Liver (tissue), 9 donors: Measurements from ENCODE around the gene CCL22. TPM values are rescaled to one million over a fixed set of nuclear protein-coding genes. Genes with fewer than 3 reads are reported as not detected.

ENCODE experiments used
- DNase-seq: peaks from one replicate; pipeline ENCODE4 v3.0.0-alpha.2; 2017; ENCODE audit warnings: low spot score
- H3K27ac ChIP-seq, 2 donors: one replicate each; pipeline ENCODE4 v1.7.0; 2013; ENCODE audit warnings: inconsistent platforms in 2 of 2, low read length in 2 of 2, control low read depth in 1 of 2, low read depth in 1 of 2, mild to moderate bottlenecking in 1 of 2
- H3K27me3 ChIP-seq, 4 donors: one replicate each; pipeline versions ENCODE4 v1.6.1 to v1.7.0; 2013; ENCODE audit warnings: low read length in 3 of 4, inconsistent platforms in 1 of 4, mild to moderate bottlenecking in 1 of 4, moderate library complexity in 1 of 4; ENCODE audit not compliant: control insufficient read depth in 4 of 4, insufficient read depth in 4 of 4
- H3K36me3 ChIP-seq, 4 donors: one replicate each; pipeline versions ENCODE4 v1.6.1 to v1.7.0; 2013; ENCODE audit warnings: low read length in 3 of 4, mild to moderate bottlenecking in 3 of 4, low read depth in 1 of 4, moderate library complexity in 1 of 4; ENCODE audit not compliant: control insufficient read depth in 4 of 4, insufficient read depth in 3 of 4
- H3K4me1 ChIP-seq, 4 donors: one replicate each; pipeline versions ENCODE4 v1.6.1 to v1.7.0; 2013; ENCODE audit warnings: low read length in 3 of 4, mild to moderate bottlenecking in 3 of 4, moderate library complexity in 1 of 4; ENCODE audit not compliant: control insufficient read depth in 4 of 4, insufficient read depth in 4 of 4
- H3K4me3 ChIP-seq, 3 donors: one replicate each; pipeline versions ENCODE4 v1.6.1 to v1.7.0; 2013; ENCODE audit warnings: low read length in 3 of 3, control low read depth in 1 of 3, low read depth in 1 of 3, mild to moderate bottlenecking in 1 of 3
- H3K9ac ChIP-seq, 2 donors: one replicate each; pipeline ENCODE4 v1.7.0; 2013; ENCODE audit warnings: low read length in 2 of 2, mild to moderate bottlenecking in 2 of 2, moderate library complexity in 2 of 2, control low read depth in 1 of 2, low read depth in 1 of 2
- H3K9me3 ChIP-seq, 4 donors: one replicate each; pipeline versions ENCODE4 v1.6.1 to v1.7.0; 2013; ENCODE audit warnings: low read length in 3 of 4; ENCODE audit not compliant: control insufficient read depth in 4 of 4
- EGR1 ChIP-seq, 2 donors: IDR thresholded peaks; 2 replicates each; pipeline ENCODE4 v1.6.1; 2016 to 2018; ENCODE audit warnings: antibody characterized with exemption in 2 of 2, low read depth in 2 of 2
- FOXA1 ChIP-seq: IDR thresholded peaks from 2 replicates; pipeline ENCODE4 v1.6.1; 2016; ENCODE audit warnings: antibody characterized with exemption
- FOXA2 ChIP-seq: IDR thresholded peaks from 2 replicates; pipeline ENCODE4 v1.6.1; 2016; ENCODE audit warnings: antibody characterized with exemption
- GABPA ChIP-seq, 2 donors: IDR thresholded peaks in 1 of 2; conservative IDR thresholded peaks in 1 of 2; 2 replicates each; pipeline ENCODE4 v1.6.1; 2016; ENCODE audit warnings: antibody characterized with exemption in 2 of 2, mild to moderate bottlenecking in 1 of 2, moderate library complexity in 1 of 2
- HNF4A ChIP-seq, 2 donors: conservative IDR thresholded peaks; 2 replicates each; pipeline ENCODE4 v1.6.1; 2016; ENCODE audit warnings: antibody characterized with exemption in 2 of 2, mild to moderate bottlenecking in 2 of 2
- HNF4G ChIP-seq: IDR thresholded peaks from 2 replicates; pipeline ENCODE4 v1.6.1; 2016; ENCODE audit warnings: antibody characterized with exemption
- JUND ChIP-seq, 2 donors: IDR thresholded peaks; 2 replicates each; pipeline ENCODE4 v1.6.1; 2016; ENCODE audit warnings: antibody characterized with exemption in 2 of 2
- NR2F2 ChIP-seq: IDR thresholded peaks from 2 replicates; pipeline ENCODE4 v1.6.1; 2016; ENCODE audit warnings: antibody characterized with exemption
- RAD21 ChIP-seq, 2 donors: IDR thresholded peaks; 2 replicates each; pipeline ENCODE4 v1.6.1; 2016; ENCODE audit warnings: antibody characterized with exemption in 2 of 2, mild to moderate bottlenecking in 2 of 2
- REST ChIP-seq: IDR thresholded peaks from 2 replicates; pipeline ENCODE4 v1.6.1; 2016; ENCODE audit warnings: antibody characterized with exemption, mild to moderate bottlenecking
- RXRA ChIP-seq, 2 donors: IDR thresholded peaks; 2 replicates each; pipeline ENCODE4 v1.6.1; 2017 to 2018; ENCODE audit warnings: antibody characterized with exemption in 2 of 2, mild to moderate bottlenecking in 1 of 2
- SP1 ChIP-seq: IDR thresholded peaks from 2 replicates; pipeline ENCODE4 v1.6.1; 2018; ENCODE audit warnings: antibody characterized with exemption, mild to moderate bottlenecking
- YY1 ChIP-seq: IDR thresholded peaks from 2 replicates; pipeline ENCODE4 v1.6.1; 2016; ENCODE audit warnings: antibody characterized with exemption, mild to moderate bottlenecking
- WGBS: extraction: QIAGEN DNeasy Blood & Tissue Kit; methylation state at CpG from one replicate; pipeline ENCODE4 v1.1.7; 2013; 5-methylcytosine and 5-hydroxymethylcytosine counted together
- polyA plus RNA-seq, 2 donors: library from polyadenylated mRNA; stranded (reverse) in 1 of 2; unstranded in 1 of 2; fragments of 200-250 nt in 1 of 2; fragments of >200 nt in 1 of 2; fragmentation: Nextera tagmentation in 1 of 2; extraction: Ambion mirVana in 1 of 2; gene quantifications; one replicate each; pipeline versions ENCODE4 v1.2.1 to v1.2.3, GENCODE V29; 2013 to 2015
- total RNA-seq, 2 donors: library from RNA; depleted of rRNA; stranded (reverse); fragments of >200 nt; gene quantifications; one replicate each; pipeline ENCODE4 v1.2.3, GENCODE V29; 2014
- TF ChIP-seq, protein P1 (sequence below): IDR thresholded peaks from 2 replicates; pipeline ENCODE4 v1.6.1; 2016; ENCODE audit warnings: antibody characterized with exemption
- TF ChIP-seq, protein P2 (sequence below): IDR thresholded peaks from 2 replicates; pipeline ENCODE4 v1.6.1; 2016; ENCODE audit warnings: antibody characterized with exemption
- TF ChIP-seq, protein P3 (sequence below): fragments of 150-350 bp; IDR thresholded peaks from 2 replicates; pipeline ENCODE4 v1.5.1; 2017; ENCODE audit warnings: improper control_type of control experiment, low read depth, low read length; ENCODE audit not compliant: missing input control
- TF ChIP-seq, protein P4 (sequence below): IDR thresholded peaks from 2 replicates; pipeline ENCODE4 v1.6.1; 2016; ENCODE audit warnings: antibody characterized with exemption
- donor health status: healthy.
- donor health status: healthy.
- donor health status: healthy.
- donor health status: healthy.
- donor health status: healthy.

CCL22 gene
- total and polyA plus RNA-seq, 4 donors, result 0.02 to 0.09 TPM; not detected in 2

DNA sequence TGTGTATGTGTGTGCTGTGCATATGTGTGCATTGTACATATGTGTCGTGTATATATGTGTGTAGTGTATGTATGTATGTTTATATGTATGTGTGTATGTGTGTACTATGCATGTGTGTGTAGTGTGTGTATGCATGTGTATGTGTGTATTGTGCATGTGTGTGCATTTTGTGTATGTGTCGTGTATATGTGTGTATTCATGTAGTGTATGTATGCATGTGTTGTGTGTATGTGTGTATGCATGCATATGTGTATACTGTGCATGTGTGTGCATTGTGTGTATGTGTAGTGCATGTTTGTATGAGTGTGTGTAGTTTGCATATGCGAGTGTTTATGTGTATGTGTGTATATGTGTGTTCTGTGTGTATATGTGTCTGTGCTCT, 30.5 kb downstream of the CCL22 start:
- no peaks in the 10 kb centered on the region for H3K36me3 ChIP-seq
- H3K4me3 ChIP-seq, result no peak overlapping the region
- no peak overlapping the region for H3K27ac ChIP-seq
- 95% methylated on average over 3 of the region's 3 CpGs for WGBS
- no peak for DNase-seq
- TF ChIP-seq, protein P1, sequence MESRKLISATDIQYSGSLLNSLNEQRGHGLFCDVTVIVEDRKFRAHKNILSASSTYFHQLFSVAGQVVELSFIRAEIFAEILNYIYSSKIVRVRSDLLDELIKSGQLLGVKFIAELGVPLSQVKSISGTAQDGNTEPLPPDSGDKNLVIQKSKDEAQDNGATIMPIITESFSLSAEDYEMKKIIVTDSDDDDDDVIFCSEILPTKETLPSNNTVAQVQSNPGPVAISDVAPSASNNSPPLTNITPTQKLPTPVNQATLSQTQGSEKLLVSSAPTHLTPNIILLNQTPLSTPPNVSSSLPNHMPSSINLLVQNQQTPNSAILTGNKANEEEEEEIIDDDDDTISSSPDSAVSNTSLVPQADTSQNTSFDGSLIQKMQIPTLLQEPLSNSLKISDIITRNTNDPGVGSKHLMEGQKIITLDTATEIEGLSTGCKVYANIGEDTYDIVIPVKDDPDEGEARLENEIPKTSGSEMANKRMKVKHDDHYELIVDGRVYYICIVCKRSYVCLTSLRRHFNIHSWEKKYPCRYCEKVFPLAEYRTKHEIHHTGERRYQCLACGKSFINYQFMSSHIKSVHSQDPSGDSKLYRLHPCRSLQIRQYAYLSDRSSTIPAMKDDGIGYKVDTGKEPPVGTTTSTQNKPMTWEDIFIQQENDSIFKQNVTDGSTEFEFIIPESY, result no peak
- H3K9me3 ChIP-seq, result no peaks in the 10 kb centered on the region
- H3K9ac ChIP-seq, result no peak overlapping the region
- no peaks in the 10 kb centered on the region for H3K4me1 ChIP-seq
- H3K27me3 ChIP-seq, result no peaks in the 10 kb centered on the region

DNA sequence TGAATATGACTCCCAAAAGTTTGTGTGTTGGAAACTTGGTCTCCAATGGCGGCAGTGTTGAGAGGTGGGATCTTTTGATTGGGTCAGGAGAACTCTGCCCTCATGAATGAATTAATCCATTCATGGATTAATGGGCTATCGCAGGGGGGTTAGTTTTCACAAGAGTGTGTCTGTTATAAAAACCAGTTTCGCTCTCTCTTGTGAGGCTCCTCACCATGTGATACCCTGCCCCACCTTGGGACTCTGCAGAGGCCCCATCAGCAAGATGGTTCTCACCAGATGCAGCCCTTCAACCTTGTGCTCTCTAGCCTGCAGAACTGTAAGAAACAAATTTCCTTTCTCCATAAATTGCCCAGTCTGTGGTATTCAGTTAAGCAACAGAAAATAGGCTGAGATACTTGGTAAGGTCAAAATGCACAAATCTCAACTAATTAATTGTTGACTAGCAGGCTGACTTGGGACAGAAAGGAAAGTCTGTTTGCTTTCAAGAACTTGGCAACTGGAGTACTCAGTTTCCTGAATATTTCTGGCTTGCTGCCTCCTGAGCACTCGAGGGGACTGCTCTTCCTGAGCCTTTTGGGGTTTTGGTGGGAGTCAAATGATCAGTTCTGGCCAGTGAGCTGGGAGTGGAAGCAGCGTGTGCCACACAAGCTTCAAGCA, 32.2 kb downstream of the CCL22 start:
- no peak overlapping the region for H3K27ac ChIP-seq
- DNase-seq, result no peak
- H3K27me3 ChIP-seq, result no peaks in the 10 kb centered on the region
- H3K36me3 ChIP-seq, result no peaks in the 10 kb centered on the region
- no peak overlapping the region for H3K9ac ChIP-seq
- WGBS, result 72% methylated on average over 5 of the region's 5 CpGs
- no peaks in the 10 kb centered on the region for H3K4me1 ChIP-seq
- H3K9me3 ChIP-seq, result no peaks in the 10 kb centered on the region
- no peak overlapping the region for H3K4me3 ChIP-seq
- TF ChIP-seq RAD21 (IDR thresholded peaks at IDR 0.05) (no peak), NR2F2 (peak; percentile 50)

DNA sequence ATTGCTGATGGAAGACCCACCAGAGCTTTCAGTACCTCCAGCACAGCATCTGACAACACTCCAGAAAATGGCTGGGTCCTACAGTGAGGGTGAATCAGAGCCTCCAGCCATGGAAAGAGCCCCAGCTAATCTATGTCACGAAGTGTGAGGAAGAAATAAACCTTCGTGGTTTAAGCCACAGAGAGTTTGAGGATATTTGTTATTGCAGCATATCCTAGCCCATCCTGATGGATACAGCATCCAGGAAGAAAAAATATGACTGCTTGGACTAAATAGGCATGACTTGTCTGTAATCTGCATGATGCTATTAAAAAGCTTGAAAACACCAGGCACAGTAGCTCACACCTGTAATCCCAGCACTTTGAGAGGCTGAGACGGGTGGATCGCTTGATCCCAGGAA, 32.7 kb downstream of the CCL22 start:
- Histone ChIP-seq H3K4me1 (no peaks in the 10 kb centered on the region), H3K9ac (no peak overlapping the region), H3K4me3 (no peak overlapping the region), H3K27me3 (no peaks in the 10 kb centered on the region), H3K36me3 (no peaks in the 10 kb centered on the region), H3K9me3 (no peaks in the 10 kb centered on the region), H3K27ac (no peak overlapping the region)
- 90% methylated on average over 4 of the region's 4 CpGs for WGBS
- TF ChIP-seq SP1, result no peak
- no peak for TF ChIP-seq RAD21 (IDR thresholded peaks at IDR 0.05)
- DNase-seq, result no peak

GRCh38 chr16:57391708-57392107, 33.1 kb downstream of the CCL22 start:
- H3K4me1 ChIP-seq, result no peaks in the 10 kb centered on the region
- no peak overlapping the region for H3K4me3 ChIP-seq
- H3K36me3 ChIP-seq, result no peaks in the 10 kb centered on the region
- no peak for DNase-seq
- H3K27me3 ChIP-seq, result no peaks in the 10 kb centered on the region
- H3K9ac ChIP-seq, result no peak overlapping the region
- H3K27ac ChIP-seq, result no peak overlapping the region
- H3K9me3 ChIP-seq, result no peaks in the 10 kb centered on the region
- 91% methylated on average over 5 of the region's 5 CpGs for WGBS
- TF ChIP-seq REST (no peak), RXRA (IDR thresholded peaks at IDR 0.05) (no peak), GABPA (IDR thresholded peaks at IDR 0.05 in 1 of 2, conservative IDR thresholded peaks at IDR 0.05 in 1 of 2) (no peak), HNF4G (no peak), FOXA1 (no peak), RAD21 (IDR thresholded peaks at IDR 0.05) (no peak), EGR1 (IDR thresholded peaks at IDR 0.05; ENCODE audit: low read depth in 2 of 2) (no peak), YY1 (no peak), FOXA2 (no peak), HNF4A (conservative IDR thresholded peaks at IDR 0.05) (no peak), SP1 (no peak), JUND (IDR thresholded peaks at IDR 0.05) (no peak)
- TF ChIP-seq, protein P2, sequence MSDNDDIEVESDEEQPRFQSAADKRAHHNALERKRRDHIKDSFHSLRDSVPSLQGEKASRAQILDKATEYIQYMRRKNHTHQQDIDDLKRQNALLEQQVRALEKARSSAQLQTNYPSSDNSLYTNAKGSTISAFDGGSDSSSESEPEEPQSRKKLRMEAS, result no peak
- TF ChIP-seq, protein P3, sequence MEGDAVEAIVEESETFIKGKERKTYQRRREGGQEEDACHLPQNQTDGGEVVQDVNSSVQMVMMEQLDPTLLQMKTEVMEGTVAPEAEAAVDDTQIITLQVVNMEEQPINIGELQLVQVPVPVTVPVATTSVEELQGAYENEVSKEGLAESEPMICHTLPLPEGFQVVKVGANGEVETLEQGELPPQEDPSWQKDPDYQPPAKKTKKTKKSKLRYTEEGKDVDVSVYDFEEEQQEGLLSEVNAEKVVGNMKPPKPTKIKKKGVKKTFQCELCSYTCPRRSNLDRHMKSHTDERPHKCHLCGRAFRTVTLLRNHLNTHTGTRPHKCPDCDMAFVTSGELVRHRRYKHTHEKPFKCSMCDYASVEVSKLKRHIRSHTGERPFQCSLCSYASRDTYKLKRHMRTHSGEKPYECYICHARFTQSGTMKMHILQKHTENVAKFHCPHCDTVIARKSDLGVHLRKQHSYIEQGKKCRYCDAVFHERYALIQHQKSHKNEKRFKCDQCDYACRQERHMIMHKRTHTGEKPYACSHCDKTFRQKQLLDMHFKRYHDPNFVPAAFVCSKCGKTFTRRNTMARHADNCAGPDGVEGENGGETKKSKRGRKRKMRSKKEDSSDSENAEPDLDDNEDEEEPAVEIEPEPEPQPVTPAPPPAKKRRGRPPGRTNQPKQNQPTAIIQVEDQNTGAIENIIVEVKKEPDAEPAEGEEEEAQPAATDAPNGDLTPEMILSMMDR, result no peak
- TF ChIP-seq, protein P4, sequence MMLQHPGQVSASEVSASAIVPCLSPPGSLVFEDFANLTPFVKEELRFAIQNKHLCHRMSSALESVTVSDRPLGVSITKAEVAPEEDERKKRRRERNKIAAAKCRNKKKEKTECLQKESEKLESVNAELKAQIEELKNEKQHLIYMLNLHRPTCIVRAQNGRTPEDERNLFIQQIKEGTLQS, result no peak
